ENCODE results near the gene ARHGAP40.

ARHGAP40 gene

DNA sequence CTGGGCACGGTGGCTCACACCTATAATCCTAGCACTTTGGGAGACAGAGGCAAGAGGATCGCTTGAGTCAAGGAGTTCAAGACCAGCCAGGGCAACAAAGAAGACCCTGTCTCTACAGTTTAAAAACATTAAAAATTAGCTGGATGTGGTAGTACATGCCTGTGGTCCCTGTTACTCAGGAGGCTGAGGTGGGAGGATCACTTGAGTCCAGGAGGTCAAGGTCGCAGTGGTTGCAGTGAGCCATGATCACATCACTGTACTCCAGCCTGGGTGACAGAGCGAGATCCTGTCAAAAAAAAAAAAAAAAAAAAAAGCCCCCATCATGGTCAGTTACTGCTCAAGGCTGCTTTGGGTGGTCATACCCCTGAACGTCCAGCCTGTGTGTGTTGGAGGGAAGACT, 55.8 kb downstream of the ARHGAP40 start:
- DNase-seq (ENCODE audit: extremely low read depth, low read depth), result no peak
- TF ChIP-seq, protein P1, sequence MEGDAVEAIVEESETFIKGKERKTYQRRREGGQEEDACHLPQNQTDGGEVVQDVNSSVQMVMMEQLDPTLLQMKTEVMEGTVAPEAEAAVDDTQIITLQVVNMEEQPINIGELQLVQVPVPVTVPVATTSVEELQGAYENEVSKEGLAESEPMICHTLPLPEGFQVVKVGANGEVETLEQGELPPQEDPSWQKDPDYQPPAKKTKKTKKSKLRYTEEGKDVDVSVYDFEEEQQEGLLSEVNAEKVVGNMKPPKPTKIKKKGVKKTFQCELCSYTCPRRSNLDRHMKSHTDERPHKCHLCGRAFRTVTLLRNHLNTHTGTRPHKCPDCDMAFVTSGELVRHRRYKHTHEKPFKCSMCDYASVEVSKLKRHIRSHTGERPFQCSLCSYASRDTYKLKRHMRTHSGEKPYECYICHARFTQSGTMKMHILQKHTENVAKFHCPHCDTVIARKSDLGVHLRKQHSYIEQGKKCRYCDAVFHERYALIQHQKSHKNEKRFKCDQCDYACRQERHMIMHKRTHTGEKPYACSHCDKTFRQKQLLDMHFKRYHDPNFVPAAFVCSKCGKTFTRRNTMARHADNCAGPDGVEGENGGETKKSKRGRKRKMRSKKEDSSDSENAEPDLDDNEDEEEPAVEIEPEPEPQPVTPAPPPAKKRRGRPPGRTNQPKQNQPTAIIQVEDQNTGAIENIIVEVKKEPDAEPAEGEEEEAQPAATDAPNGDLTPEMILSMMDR (IDR thresholded peaks at IDR 0.05; ENCODE audit: low read depth, low read length), result no peak

DNA sequence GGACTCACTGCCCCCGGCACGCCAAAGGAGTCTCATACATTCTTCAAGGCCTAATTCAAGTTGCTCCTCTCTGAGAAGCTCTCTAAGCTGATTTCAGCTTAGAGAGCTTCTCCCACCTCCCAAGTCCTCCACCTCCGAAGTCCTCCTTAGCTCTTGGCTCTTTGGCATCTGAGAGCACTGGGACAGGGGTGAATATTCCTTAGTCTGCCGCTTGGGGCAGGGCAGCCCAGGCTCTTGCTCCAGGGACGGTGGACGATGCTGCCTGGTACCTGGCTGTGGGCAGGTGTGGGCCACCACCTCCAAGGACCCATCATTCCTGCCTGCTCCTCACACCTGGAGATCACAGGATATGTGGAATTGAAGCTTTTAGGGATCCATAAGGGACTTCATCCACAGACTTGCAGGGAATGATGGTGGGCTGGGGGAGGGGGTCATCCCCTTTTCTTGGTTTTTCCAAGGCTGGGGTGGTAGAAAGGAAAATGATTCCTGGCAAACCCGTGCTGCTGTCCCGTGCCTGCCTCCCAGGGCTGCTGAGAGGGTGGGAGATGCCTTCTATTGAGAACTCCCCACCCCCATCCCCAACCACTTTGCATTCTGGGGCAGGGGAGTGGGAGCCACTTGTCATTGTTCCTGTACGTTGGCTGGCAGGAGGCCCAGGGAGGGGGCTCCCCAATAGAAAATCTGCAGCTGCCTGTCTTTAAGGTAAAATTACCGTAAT, 57.4 kb downstream of the ARHGAP40 start:
- TF ChIP-seq, protein P1 (IDR thresholded peaks at IDR 0.05; ENCODE audit: low read depth, low read length), result peak; percentile 34
- DNase-seq (ENCODE audit: extremely low read depth, low read depth), result no peak

DNA sequence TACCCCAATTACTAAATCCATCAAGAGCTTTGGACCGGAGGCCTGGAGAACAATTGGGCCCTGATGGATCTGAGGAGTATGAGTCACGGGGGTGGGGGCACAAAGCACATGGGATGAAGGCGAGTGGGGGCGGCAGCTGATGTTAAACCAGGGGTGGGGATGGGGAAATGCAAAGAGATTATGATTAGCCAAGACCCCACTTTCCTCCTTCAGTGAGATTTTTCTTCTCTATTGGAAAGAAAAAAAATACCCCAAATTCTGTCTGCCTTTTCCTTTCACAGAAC, 57.9 kb downstream of the ARHGAP40 start:
- TF ChIP-seq, protein P1 (IDR thresholded peaks at IDR 0.05; ENCODE audit: low read depth, low read length), result no peak

DNA sequence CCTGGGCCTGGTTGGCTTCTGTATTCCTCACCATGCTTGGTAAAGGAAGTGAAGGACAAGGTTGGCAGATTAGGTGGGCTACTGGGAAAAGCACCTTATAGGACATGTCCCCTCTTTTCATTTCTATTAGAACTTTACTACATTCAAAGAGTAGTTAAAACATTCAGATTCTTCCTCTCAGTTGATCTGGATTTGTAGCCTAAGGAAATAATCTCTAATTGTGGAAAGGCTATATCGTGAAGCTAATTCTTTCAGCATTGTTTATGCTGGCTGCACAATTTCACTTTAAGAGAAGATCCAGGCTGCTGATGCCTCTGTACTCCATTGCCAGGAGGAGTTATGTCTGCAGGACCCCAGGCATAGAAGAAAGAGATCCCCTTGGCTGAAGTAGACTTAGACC, 58.8 kb downstream of the ARHGAP40 start:
- TF ChIP-seq, protein P1 (IDR thresholded peaks at IDR 0.05; ENCODE audit: low read depth, low read length), result no peak
- DNase-seq (ENCODE audit: extremely low read depth, low read depth), result no peak

More for the DNA sequence above, 57.9 kb downstream of the ARHGAP40 start:
- DNase-seq (ENCODE audit: extremely low read depth, low read depth), result no peak

DNA sequence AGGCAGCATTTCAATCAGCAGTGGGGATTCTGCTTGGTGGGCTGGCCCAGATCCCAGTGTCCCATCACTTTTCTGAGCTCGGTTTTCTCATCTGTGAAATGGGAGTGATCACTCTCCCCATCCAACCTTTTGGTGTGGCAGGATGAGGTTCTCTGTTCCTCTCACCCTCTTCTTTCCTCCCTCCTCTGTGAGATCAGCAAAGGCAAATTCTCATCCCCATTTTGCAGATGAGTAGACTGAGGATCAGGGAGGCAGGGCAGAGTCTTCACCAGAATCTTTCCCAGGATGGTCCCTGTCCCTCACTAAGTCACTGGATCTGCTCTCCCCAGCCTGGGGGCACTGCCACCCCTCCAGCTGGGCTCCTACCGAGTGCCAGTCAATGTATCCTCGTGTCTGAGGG, 62.1 kb downstream of the ARHGAP40 start:
- DNase-seq (ENCODE audit: extremely low read depth, low read depth), result no peak
- TF ChIP-seq, protein P1 (IDR thresholded peaks at IDR 0.05; ENCODE audit: low read depth, low read length), result no peak

DNA sequence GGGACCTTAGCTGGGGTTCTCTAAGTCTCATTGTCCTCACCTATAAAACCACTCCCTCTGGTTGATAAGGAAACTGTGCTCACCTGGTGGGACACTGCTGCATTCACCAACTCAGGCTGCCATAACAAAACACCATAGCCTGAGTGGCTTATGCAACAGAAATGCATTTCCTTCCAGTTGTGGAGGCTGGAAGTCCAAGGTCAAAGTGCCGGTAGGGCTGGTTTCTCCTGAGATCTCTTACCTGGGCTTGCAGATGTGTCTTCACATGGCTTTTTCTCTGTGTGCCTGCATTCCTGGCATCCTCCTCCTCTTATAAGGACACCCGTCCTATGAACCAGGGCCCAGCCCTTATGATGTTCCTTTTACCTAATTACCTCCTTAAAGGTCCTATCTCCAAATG, 62.7 kb downstream of the ARHGAP40 start:
- TF ChIP-seq, protein P1 (IDR thresholded peaks at IDR 0.05; ENCODE audit: low read depth, low read length), result no peak
- no peak for DNase-seq (ENCODE audit: extremely low read depth, low read depth)

DNA sequence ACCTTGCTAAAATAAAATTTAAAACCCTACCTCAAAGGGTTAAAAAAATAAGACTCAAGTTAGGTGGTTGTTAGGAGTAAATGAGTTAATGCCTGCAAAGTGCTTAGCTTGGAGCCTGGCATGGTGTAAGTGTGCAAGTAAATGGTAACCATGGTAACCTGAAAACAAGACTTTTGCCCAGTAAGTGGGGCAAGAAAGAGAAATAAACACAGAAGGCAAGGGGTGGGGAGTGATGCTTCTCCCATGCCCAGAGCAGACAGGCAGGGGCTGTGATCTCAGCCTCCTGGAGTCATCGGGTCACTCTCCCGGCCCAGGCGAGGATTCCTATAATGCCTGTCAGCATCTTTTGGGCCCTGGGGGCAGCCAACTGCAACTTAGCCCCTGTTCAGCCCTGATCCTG, 63.5 kb downstream of the ARHGAP40 start:
- TF ChIP-seq, protein P1 (IDR thresholded peaks at IDR 0.05; ENCODE audit: low read depth, low read length), result no peak
- no peak for DNase-seq (ENCODE audit: extremely low read depth, low read depth)

All from AG09319 (cell line).